ENCODE data around the gene WDR83.
A peak's percentile ranks its signal among the peaks of the same experiment; 100 is the strongest.

WDR83 gene

DNA sequence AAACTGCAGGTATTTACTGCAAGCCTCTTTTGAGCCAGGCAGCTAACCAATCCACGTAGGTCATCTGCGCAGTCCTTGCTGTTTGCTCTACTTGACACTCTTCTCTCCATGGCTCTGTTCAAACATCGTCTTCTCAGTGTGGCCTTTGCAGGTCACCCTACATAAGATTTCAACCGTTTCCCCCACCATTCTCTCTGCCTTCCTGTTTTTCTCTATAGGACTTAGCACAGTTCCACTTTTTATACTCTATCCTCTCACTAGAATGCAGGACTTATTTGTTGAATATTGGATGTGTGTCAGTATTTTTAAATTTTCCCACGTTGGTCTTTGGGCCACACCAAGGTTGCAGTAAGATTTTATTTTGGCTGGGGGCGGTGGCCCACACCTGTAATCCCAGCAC lies 31.5 kb downstream of the WDR83 start:
- Histone ChIP-seq H3K36me3 (ENCODE audit: control insufficient read depth, low read length) (peaks cover 39% of the 10 kb centered on the region), H4K20me1 (ENCODE audit: control insufficient read depth, insufficient read depth, low read depth, low read length) (peaks cover 5% of the 10 kb centered on the region; the same call in 1 of the 2 replicates), H3K4me1 (ENCODE audit: control insufficient read depth, low read length) (peaks cover 37% of the 10 kb centered on the region), H3K4me2 (ENCODE audit: low read length) (peak overlapping the region; percentile 94), H3K4me3 (ENCODE audit: low read length) (no peak overlapping the region), H3K79me2 (ENCODE audit: control insufficient read depth, low read length) (peaks cover 9% of the 10 kb centered on the region), H3K9me3 (ENCODE audit: control insufficient read depth, insufficient read depth, low read length) (no peaks in the 10 kb centered on the region), H3K27me3 (ENCODE audit: control insufficient read depth, low read length) (no peaks in the 10 kb centered on the region), H3K27ac (ENCODE audit: low read depth, low read length) (no peak overlapping the region), H3K9me2 (replicated peaks; ENCODE audit: control insufficient read depth, low read length) (no peaks in the 10 kb centered on the region), H3F3A (ENCODE audit: control insufficient read depth, insufficient read depth) (peaks cover 24% of the 10 kb centered on the region)
- TF ChIP-seq EZH2phosphoT487 (IDR thresholded peaks at IDR 0.05; ENCODE audit: borderline replicate concordance, low read length): no peak
- TF ChIP-seq, protein P1, sequence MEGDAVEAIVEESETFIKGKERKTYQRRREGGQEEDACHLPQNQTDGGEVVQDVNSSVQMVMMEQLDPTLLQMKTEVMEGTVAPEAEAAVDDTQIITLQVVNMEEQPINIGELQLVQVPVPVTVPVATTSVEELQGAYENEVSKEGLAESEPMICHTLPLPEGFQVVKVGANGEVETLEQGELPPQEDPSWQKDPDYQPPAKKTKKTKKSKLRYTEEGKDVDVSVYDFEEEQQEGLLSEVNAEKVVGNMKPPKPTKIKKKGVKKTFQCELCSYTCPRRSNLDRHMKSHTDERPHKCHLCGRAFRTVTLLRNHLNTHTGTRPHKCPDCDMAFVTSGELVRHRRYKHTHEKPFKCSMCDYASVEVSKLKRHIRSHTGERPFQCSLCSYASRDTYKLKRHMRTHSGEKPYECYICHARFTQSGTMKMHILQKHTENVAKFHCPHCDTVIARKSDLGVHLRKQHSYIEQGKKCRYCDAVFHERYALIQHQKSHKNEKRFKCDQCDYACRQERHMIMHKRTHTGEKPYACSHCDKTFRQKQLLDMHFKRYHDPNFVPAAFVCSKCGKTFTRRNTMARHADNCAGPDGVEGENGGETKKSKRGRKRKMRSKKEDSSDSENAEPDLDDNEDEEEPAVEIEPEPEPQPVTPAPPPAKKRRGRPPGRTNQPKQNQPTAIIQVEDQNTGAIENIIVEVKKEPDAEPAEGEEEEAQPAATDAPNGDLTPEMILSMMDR (IDR thresholded peaks at IDR 0.05; ENCODE audit: low read depth, low read length, poor library complexity, severe bottlenecking): no peak

DNA sequence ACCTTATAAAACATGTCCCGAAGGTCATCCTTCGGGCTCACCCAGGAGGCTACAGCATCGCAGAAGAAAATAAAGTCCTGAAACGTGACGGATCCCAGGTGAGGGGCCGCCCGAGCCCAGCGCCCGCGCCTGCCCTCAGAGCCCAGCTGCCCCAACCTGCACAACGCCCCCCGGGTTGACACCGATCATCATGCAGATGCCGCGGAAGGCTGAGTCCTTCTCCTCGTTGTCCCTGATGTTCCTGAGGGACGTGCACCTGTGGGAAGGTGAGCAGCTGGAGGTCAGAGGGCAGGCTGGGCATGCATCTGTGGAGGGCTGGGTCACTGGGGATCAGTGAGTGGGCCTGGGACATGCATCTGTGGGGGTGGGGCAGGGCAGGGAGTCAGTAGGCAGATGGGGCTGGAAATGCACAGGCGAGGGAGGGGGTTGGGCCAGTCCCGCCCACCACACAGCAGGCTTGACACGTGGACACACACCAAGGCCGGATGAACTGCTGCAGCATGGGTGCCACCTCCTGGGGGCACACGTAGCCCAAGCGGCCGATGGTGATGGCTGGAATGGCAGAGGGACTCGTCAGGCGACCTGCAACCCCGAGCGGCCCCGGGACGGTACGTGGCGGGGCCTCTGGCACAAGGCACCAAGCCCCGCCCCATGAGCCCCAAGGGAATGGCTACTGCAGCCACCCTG lies 35.1 kb downstream of the WDR83 start:
- Histone ChIP-seq H3K4me3 (ENCODE audit: low read length) (no peak overlapping the region), H3K4me2 (ENCODE audit: low read length) (no peak overlapping the region), H3F3A (ENCODE audit: control insufficient read depth, insufficient read depth) (peaks cover 24% of the 10 kb centered on the region), H3K9me2 (replicated peaks; ENCODE audit: control insufficient read depth, low read length) (no peaks in the 10 kb centered on the region), H3K27me3 (ENCODE audit: control insufficient read depth, low read length) (no peaks in the 10 kb centered on the region), H4K20me1 (ENCODE audit: control insufficient read depth, insufficient read depth, low read depth, low read length) (peaks cover 5% of the 10 kb centered on the region; the same call in 1 of the 2 replicates), H3K36me3 (ENCODE audit: control insufficient read depth, low read length) (peaks cover 73% of the 10 kb centered on the region), H3K27ac (ENCODE audit: low read depth, low read length) (no peak overlapping the region), H3K79me2 (ENCODE audit: control insufficient read depth, low read length) (peaks cover 5% of the 10 kb centered on the region), H3K4me1 (ENCODE audit: control insufficient read depth, low read length) (peaks cover 32% of the 10 kb centered on the region), H3K9me3 (ENCODE audit: control insufficient read depth, insufficient read depth, low read length) (no peaks in the 10 kb centered on the region)
- TF ChIP-seq, protein P1 (IDR thresholded peaks at IDR 0.05; ENCODE audit: low read depth, low read length, poor library complexity, severe bottlenecking): no peak
- TF ChIP-seq EZH2phosphoT487 (IDR thresholded peaks at IDR 0.05; ENCODE audit: borderline replicate concordance, low read length): no peak

DNA sequence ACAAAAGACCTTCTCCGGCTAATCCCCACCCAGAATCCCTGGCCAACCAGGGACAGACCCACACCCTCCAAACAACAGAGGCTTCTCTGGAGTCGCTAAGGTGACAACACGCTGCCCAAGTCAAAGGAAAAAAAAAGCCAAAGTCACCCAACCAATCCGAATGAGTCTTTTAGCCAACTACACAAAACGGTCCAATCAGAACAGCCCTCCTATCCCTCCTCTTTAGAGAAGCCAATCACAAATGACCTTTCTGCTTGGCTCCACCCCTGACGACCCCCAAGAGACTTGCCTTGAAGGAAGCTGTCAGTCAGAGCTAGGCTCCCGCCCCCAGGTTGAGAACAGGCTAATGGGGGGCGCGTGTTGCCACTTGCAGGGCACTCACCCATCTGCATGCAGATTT lies 36.4 kb downstream of the WDR83 start:
- Histone ChIP-seq H3K4me1 (ENCODE audit: control insufficient read depth, low read length) (peaks cover 19% of the 10 kb centered on the region), H3K4me3 (ENCODE audit: low read length) (no peak overlapping the region), H4K20me1 (ENCODE audit: control insufficient read depth, insufficient read depth, low read depth, low read length) (peaks cover 5% of the 10 kb centered on the region; the same call in 1 of the 2 replicates), H3K79me2 (ENCODE audit: control insufficient read depth, low read length) (peaks cover 5% of the 10 kb centered on the region), H3K4me2 (ENCODE audit: low read length) (0 out of 2 replicates have a peak overlapping the region, but pooled peaks have one; percentile 8), H3K27ac (ENCODE audit: low read depth, low read length) (no peak overlapping the region), H3F3A (ENCODE audit: control insufficient read depth, insufficient read depth) (peaks cover 15% of the 10 kb centered on the region), H3K9me3 (ENCODE audit: control insufficient read depth, insufficient read depth, low read length) (no peaks in the 10 kb centered on the region), H3K9me2 (replicated peaks; ENCODE audit: control insufficient read depth, low read length) (no peaks in the 10 kb centered on the region), H3K27me3 (ENCODE audit: control insufficient read depth, low read length) (no peaks in the 10 kb centered on the region), H3K36me3 (ENCODE audit: control insufficient read depth, low read length) (peaks cover 81% of the 10 kb centered on the region)
- no peak for TF ChIP-seq EZH2phosphoT487 (IDR thresholded peaks at IDR 0.05; ENCODE audit: borderline replicate concordance, low read length)
- TF ChIP-seq, protein P1 (IDR thresholded peaks at IDR 0.05; ENCODE audit: low read depth, low read length, poor library complexity, severe bottlenecking): no peak

Data from DOHH2 (cell line).